ENCODE results near the gene ZNF385D.

- TF ChIP-seq POLR2A (IDR thresholded peaks at IDR 0.05): no peak
- TF ChIP-seq CTCF (IDR thresholded peaks at IDR 0.05): no peak
Measured at GRCh38 chr3:21621181-21621651, 129.8 kb downstream of the ZNF385D start.
